Fibroblast of skin of right biceps (primary cell): ENCODE results near the gene UCK2.

Experiments used
- DNase-seq: peaks from one replicate; pipeline ENCODE4 v3.0.0-alpha.2; 2013

The UCK2 gene

DNA sequence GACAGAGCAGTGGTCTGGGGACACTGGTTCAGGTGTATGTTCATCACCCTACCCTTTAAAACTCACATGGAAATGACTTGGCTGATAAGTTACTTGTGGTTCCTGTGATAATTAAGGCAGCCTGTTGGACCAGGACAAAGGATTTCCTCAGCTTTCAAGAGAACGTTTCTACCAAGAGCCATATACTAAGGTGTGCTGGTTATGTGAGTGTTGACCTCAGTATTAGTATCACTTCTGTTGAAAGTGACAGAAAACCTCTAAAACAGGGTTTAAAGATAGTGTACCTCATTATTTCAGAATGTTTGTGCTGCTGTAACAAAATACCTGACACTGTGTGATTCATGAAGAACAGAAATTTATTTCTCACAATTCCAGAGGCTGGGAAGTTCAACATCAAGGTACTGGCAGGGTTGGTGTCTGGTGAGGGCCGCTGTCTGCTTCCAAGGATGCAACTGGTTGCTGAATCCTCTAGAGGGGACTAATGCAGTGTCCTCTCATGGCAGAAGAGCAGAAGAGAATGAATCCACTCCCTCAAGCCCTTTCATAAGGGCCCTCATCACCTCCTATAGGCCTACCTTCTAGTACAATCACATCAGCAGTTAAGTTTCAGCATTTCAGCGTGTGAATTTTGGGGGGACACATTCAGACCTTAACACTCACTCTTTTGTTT is 54.9 kb downstream of the UCK2 start:
- no peak for DNase-seq

DNA sequence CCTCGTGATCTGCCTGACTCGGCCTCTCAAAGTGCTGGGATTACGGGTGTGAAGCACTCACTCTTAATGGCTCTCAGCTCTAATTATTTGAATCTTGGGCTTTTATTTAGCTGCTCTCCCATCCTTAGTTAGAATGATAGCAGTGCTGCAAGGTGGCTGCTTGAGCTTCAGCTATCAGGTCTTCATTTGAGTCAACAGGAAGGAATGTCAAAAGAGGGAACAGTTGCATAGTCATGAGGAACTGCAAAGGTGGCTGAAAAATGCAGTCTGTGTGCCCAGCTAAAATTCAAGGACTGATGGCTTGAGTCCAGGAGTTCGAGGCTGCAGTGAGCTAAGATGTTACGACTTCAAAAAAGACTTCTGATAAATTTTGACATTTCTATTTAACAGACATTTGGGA is 55.6 kb downstream of the UCK2 start:
- peak; percentile 59 for DNase-seq

DNA sequence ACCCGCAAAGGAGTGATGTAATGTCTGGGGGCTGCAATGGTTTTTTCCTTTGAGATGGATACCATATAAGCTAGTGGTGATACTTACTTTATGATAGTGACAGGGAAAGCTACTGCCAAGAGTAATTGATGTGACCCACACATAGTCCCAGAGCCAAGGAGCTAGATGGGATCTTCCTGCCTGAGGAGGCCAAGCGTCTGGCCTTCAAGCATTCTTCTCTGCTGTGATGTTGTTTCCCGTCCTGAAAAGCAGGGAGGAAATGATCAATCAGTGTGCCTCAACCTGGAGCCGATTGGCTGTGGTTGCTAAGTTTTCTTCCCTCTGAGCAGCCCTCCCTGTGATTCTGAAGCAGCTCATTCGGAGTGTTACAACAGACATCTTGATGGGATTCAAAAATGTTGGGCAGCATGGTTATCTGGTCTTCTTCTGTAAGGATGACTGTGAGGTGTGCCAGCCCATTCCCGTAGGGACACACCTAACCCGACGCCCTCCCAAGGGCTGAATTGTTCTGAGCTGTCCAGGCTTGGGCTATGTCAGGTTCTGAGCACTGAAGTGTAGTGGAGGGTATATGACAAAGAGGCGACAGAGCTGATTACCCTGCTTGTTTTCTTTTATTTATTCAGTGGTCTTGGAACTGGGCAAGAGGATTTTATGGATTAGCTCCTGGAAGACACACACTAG is 56.7 kb downstream of the UCK2 start:
- DNase-seq: peak; percentile 37

GRCh38 chr1:165884690-165885304 is 57.4 kb downstream of the UCK2 start:
- DNase-seq: no peak

DNA sequence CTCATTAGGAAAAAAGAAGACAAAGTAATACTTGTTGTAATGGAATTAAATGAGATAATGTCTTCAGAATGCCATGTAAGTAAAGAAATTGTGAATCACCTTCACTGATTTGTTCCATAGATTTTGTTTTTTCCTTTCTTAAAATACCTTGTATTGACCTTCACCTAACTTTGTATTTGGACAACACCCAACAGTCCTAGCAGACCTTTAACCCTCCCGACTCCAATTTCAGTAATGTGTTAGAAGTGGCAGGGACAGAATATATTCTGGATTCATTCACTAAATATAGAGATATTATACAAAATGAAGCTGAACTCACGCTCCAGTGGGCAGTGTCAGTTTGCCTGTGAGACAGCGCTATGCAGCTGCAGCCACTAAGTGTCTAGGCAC is 57.9 kb downstream of the UCK2 start:
- no peak for DNase-seq

DNA sequence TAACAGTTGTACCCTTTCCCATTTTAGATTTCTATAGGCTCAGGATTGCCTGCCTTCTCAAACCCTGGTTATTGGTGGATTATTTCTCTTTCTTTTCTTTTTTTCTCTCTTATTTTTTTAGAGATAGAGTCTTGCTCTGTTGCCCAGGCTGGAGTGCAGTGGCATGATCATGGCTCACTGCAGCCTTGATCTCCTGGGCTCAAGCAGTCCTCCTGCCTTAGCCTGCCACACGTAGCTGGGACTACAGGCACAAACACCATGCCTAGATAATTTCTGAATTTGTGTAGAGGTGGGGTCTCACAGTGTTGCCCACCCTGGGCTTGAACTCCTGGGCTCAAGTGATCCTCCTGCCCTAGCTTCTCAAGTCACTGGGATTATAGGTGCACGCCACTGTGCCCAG is 58.8 kb downstream of the UCK2 start:
- no peak for DNase-seq

DNA sequence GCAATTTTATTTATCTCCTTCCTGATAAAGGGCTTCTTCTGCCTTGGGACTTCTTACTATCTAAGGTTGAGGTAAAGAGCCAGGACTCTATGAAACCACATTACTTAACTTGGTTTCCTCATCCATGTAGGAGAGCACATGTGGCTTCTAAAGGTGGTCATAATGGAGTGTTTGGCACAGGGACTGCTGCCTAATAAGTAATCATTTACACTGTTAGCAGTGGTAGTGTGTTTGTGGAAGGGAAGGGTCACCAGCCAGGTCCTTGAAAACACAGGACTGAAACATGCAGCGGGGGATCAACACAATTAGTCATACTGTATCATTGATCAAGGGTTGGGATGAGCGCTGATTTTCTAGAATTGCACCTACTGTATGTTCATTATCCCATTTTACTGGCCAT is 59.6 kb downstream of the UCK2 start:
- no peak for DNase-seq

DNA sequence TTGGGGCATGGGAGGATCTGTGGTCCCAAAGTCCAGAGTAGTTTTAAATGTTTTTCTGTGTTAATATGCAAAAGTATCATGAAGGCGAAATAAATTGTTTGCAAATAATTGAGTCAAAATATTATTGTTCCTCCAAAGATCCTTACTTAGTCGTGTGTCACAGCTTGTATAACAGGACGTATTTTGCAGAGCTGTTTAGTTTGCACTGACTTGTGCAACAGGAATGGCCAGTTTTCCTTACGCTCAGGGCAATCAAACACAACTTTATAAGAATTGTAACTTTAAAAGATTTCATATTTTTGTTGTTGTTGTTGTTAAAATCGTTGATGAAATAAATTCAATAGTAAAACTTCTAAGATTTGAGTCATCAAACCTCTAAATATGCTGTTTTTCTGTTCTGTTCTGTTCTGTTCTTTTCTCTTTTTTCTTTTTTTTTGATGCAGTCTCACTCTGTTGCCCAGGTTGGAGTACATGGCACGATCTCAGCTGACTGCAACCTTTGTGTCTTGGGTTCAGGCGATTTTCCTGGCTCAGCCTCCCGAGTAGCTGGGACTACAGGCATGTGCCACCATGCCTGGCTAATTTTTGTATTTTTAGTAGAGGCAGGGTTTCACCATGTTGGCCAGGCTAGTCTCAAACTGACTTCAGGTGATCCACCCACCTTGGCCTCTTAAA is 60.6 kb downstream of the UCK2 start:
- no peak for DNase-seq

DNA sequence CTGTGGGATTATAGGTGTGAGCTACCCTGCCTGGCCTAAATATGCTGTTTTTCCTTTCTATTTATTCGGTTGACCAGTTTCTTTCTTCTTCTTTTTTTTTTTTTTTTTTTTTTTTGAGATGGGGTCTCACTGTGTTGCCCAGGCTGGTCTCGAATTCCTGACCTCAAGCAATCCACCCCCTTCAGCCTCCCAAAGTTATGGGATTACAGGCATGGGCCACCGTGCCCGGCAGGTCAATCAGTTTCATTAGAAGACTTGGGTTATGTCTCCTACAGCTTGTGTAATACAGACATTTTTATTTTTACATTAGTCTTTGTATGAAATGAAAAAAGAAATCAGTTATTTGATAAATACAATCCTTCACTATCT is 61.1 kb downstream of the UCK2 start:
- DNase-seq: no peak

DNA sequence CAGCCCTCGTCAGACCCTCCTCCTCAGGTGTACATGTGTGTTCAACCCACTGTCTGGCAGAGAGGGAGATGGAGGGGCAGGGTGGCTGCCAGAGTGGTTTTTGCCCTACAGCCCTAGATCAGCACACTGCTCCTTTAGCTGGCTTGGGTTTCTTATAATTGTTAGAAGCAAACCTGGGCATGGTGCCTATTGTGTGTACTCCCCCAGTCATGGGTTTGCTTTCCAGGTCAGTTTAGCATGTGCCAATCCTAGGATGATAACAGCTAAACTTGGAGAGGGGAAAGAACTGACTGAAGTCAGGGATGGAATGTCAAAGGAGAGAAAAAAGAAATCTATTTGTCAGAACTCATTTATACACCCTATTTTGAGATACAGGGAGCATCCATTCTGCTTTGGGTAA is 63.3 kb downstream of the UCK2 start:
- no peak for DNase-seq

DNA sequence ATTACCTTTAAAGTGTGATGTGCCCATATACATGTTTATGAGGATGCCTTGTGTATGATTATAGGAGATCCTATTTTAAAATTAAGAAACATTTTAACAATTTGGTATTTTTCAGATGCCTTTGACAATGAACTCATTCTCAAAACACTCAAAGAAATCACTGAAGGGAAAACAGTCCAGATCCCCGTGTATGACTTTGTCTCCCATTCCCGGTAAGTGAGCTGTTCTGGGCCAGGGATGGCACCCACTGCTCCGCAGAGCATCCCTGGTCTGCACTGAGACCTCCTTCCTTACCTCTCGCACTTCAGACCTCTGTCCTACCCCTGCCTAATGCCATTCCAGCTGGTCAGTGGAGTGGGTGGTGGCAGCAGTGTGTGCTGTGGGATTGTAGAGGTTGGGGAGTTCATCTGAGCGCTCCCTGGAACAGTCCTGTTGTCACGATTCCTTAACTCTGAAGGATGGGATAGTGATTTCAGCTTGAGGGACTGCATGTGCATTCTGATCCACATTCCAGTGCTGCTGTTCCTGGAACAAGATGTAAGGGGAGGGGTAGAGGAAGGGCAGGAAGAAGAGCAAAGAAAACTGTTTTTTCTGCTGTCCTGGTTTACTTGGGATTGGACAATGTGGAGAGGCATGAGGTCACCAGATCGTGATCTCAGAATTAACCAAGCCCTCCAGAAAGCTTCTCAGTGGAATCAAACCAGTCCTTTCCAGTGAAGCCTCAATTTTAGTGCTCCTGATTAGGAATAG is 63.9 kb downstream of the UCK2 start:
- DNase-seq: peak; percentile 61

DNA sequence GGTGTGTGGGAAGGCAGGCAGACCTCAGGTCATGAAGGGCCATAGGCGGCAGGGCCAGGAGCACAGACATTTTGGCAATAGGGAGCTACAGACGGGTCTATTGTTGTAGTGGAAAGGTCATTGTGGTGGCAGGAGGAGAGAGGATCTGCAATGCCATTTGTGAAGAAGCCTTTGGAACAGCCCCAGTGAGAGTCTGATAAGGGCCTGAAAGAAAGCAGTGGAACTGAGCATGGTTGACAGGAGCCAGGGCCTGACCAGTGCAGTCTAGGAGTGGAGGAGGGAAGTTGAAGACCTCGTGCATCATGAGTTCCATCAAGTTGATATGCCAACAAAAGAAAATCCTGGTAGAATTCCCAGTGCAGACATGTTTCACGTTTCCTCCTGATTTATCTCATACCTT is 65.5 kb downstream of the UCK2 start:
- DNase-seq: no peak

DNA sequence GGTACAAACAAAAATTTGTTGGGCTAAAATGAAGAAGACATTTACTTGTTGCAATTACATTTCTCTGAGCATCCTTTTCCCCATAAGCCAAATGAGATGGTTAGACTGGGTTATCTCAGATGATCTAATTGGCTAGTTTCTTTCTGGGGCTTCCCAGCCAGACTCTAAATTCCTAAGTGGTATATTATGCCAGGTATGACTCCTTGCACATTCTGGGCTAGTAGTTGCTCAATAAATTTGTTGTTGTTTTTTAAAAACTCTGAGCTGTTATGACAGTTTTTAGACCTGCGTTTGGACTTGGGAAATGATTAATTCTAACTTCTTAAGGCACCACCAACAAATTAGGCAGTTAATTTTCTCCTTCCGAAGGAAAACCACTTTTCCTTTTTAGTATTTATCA is 66.1 kb downstream of the UCK2 start:
- DNase-seq: no peak

DNA sequence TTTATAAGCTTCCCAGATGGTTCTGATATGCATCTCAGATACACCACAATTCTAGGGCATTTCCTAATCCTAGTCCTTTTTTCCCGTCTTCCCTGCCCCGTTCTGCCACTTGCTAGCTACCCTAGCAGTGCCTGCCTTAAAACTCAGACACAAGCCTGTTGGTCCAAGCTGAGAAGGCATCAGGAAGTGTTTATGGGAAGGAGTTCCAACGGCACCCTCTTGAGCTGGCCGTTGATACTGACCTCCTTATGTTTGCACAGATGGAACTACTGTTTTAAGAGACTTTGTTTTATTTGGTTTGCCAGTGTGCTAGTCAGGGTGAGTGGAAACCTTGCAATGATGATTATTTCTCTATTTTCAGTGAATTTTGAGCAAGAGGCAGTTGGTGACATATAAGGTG is 67.2 kb downstream of the UCK2 start:
- no peak for DNase-seq

GRCh38 chr1:165895451-165895871 is 68.0 kb downstream of the UCK2 start:
- peak; percentile 46 for DNase-seq

- peak; percentile 87 for DNase-seq
Measured at GRCh38 chr1:165896277-165896676, 68.9 kb downstream of the UCK2 start.

GRCh38 chr1:165897326-165898303 is 70.2 kb downstream of the UCK2 start:
- DNase-seq: peak; percentile 56

GRCh38 chr1:165898837-165899236 is 71.4 kb downstream of the UCK2 start:
- DNase-seq: peak; percentile 99

DNA sequence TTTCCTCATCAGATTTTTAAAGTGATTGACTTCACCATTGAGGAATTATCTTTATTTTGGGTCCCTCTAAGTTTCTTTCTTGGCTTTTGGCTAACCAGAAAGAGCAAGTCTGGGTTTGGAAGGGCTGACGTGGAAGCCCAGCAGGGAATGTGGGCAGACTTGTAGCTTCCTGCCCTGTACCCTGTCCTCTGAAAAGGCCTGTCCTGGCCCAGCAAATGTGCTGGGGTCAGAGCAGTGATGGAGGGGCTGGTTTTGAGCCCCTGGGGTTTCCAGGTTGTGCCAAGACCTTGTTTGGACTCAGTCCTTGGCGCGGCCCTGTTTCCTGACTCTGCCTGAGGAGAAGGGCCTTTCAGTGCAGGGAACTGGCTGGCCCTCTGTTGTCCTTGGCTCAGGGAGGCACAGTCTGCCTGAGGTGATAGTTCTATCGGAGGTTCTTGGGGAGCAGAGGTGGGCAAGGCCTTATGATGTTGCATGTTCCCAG is 72.1 kb downstream of the UCK2 start:
- DNase-seq: peak; percentile 48

DNA sequence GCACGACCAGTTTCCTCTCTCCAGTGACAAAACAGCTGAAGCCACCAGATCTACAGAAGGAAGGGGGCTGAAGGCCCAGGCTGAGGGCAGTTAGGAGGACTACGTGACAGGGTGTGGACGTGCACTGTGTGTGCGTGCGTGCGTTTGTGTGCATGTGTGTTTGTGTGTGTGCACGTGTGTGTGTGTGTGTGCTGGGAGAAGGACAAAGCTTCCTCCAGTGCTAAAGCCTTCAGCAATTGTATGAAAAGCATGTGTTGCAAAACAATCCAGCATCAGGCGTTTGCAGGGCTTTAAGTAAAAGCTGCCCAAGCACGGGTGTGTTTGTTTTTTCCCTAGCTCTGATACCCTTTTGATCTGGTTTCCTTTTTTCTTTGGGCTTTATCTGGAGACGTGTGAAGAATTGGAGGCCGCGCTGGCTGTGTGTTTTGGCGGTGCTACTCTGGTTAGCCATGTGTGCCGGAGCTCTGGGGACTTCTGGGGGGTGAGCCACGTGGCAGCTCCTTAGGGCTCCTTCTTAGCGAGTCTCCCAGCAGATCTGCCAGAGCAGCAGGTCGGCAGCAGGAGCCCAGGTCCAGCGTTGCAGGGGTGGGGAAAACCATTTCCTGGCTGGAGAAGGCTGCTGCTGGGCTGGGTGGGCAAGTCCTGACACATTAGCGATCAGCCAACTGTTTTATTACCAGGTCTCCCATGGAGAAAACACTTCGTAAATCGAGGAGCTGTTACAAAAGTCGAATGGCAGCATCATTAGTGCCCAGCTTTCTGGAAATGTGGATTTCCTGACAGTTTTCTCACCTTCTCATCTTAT is 73.4 kb downstream of the UCK2 start:
- peak; percentile 37 for DNase-seq

DNA sequence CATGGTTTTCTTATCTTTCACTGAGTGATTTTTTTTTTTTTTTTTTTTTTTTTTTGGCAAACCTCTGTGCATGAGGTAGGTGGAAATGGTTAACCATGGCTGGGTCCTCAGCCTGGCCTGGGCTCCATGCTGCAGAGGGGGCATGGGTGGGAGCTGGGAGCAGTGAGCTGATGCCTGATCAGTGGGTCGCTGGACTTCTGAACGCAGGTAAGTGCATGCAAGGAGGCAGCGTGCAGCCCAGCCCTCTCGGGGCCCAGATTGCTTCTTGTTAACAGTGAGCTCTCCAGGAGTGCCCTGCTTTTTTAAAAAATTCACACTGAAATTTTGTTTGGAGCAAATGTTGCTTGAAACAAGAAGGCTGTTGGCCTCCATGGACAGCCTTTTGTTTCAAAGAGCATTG is 75.2 kb downstream of the UCK2 start:
- no peak for DNase-seq
